GM12874 (cell line): ENCODE measurements around the gene CEACAM20.

ENCODE experiments used
- CTCF ChIP-seq: IDR thresholded peaks from 2 replicates; pipeline ENCODE4 v1.5.1; 2011; ENCODE audit warnings: low read depth, mild to moderate bottlenecking, control low read depth, low read length, moderate library complexity; ENCODE audit not compliant: insufficient read depth

Gene CEACAM20

GRCh38 chr19:44572581-44572900 lies 43.1 kb upstream of the CEACAM20 start:
- TF ChIP-seq CTCF = no peak

- no peak for TF ChIP-seq CTCF
These were observed 42.5 kb upstream of the CEACAM20 start for GRCh38 chr19:44571830-44572580.

- TF ChIP-seq CTCF = peak; percentile 53
These were observed 41.7 kb upstream of the CEACAM20 start for GRCh38 chr19:44570984-44571684.

GRCh38 chr19:44570603-44570983 lies 41.1 kb upstream of the CEACAM20 start:
- TF ChIP-seq CTCF = no peak

GRCh38 chr19:44567745-44568144 lies 38.3 kb upstream of the CEACAM20 start:
- no peak for TF ChIP-seq CTCF

- no peak for TF ChIP-seq CTCF
These were observed 37.5 kb upstream of the CEACAM20 start for GRCh38 chr19:44566984-44567383.

- no peak for TF ChIP-seq CTCF
These were observed 28.5 kb upstream of the CEACAM20 start for GRCh38 chr19:44557933-44558332.
